GM19438 (cell line): Measurements from ENCODE around the gene PRKCE.

ENCODE experiments used
- ATAC-seq: cut with Tn5 transposase; IDR thresholded peaks from one replicate; pipeline ENCODE4 v1.9.1; 2021; ENCODE audit warnings: low read depth; ENCODE audit not compliant: unreplicated experiment

PRKCE gene

DNA sequence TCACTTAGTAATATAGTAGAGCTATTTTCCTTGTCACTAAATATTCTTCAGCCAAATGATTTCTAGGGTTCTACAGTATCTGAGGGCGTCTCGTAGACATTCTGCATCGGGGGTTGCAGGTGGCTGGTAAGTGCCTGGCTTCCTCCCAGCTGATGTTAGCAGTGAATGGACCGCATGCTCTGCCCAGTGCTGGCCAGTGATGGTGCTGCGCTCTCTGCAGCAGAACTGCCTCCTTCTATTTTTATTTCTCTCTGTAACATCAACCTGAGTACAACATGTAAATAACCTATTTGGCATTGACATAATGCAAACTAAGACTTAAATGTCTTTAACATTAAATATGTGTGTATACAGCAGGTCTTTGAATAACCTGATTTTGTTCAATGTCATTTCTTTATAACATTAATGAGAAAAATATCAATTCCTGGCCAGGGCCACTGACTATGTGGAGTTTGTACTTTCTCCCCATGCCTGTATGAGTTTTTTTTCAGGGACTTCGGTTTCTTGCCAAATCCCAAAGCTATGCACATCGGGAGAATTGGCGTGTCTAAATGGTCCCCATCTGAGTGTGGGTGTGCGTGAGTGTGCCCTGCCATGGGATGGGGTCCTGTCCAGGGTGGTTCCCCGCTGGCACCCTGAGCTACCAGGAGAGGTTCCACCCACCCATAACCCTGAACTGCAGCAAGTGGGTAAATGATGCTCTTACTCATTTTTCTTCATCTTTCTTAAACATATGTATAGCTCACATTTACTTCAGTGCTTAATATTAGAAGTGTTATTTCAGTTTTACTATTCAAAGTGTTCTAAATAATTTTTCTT is 367.5 kb downstream of the PRKCE start:
- ATAC-seq = no peak

DNA sequence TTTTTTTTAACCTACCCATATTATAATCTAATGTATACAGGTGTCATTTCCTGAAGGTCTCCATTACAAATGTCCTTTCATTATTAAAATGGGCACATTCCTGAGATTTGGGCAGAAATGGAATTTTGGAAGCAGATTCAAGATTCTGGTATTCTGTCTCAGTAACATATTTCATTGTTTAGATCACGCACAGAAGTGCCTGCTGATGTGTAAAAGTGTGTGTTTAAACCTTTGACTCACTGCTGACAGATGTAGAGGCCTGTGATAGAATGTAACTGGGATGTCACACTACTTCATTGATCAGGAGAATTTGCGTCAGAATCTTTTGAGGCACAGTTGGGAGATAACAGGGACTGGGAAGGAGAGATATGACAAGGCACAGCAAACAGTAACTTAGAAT is 368.9 kb downstream of the PRKCE start:
- ATAC-seq = no peak

DNA sequence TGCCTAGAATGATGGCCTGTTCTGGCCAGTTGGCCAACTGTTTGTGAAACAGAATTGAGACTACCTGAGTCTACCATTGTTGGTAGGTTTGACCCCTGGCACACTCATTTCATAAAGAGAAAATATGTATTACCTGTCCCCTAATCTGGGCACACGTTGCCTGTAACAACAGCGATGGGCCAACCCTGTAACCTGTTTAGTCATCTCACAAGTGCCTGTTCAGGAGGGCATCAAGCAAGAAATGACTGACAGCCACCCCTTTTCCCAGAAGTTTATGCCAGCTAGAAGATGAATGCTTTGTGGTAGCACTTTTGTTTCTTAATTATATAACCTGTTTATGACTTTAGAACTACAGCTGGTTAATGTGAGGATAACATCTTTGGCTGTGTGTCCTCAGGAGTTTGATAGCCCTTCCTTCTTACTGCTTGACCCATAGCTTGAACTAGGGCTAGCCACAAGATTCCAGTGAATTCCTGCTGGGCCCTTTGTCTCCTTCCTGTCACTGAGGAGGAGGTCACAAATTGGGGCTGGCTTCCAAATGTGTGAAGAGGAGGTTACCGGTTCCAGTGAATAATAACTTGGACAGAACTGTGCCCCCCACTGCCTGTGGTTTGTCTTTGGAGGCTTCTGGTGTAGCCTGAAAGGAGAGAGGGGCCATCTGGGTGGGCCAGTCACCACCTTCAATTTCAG is 371.8 kb downstream of the PRKCE start:
- no peak for ATAC-seq

DNA sequence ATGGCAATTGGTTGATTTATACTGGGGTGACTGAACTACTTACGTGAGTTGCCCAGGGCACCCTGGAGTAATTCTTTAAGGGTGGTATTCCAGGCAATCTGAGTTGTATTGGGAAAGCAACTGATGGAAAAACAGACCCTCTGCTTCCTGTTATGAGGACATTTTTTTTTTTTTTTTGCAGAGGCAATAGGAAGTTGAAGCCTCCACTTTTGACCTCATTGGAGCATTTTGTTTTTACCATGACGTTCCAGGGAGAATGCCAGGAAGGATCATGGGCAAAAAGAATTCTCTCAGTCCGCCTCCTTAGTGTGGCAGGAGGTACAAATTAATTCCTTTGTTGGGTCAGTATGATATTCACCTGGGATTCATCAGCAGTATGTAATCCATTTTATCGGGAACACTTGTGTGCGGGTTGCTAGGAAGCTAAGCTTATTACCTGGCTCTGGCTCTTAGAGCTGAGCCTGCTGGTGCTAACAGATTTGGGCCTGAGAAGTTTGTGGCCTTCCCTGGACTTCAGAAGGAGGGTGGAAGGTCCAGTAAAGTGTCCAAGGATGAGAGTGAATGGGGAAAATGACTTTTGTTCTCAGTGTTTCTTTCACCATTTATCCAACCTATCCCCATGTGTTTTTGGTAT is 372.8 kb downstream of the PRKCE start:
- ATAC-seq = no peak

DNA sequence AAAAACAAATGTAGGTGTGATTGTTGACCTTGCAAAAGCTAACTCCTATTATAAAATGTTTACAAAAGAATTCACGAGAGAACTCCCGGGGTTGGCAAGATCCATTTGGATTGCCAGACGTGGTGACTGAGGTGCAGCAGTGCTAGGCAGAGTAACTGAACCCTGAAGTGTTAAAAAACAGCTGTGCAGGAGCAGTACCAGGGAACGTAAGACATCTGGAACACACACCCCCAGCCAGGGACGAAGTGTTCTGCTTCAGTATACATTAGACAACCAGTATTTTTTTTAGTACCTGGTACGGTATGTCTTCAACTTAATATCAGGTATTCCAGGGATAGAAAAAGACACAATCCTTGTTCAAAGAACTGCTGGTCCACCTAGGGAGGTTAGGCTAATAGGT is 373.6 kb downstream of the PRKCE start:
- no peak for ATAC-seq

DNA sequence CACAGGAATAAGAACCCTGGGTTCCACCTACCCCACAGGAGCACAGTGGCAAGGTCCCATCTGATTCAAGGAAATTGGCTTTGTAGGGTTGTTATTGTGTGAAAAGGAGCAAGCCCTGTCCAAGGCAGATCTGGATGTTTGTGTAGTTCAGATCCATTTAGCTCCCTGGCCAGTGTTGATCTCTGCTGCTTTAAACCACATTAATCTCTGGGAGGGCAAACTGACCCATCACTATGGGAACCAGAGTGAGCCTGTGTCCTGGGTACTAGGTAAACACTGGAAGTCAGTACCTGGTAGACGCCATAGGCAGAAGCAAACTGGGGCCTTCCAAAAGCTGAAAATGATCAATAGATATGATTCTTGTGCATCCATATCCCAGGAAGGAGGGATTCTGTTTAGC is 374.2 kb downstream of the PRKCE start:
- ATAC-seq = no peak

DNA sequence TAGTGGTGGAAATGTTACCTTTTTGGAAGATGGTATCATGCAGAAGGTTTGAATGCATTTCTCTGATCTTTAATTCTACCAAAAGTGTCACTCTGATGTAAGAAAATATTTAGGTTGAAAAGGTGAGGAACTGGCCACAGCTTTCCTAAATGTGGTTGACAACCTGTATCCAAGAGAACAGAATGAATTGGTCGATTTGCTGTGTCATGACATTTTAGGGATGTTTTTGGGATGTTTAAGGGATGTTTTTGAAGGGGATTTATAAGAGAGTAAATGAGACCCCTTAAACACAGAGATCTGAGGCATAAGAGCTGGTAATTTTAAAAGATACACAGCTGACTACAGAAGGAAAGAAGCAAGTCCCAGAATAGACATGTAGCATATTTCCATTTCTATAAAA is 375.0 kb downstream of the PRKCE start:
- no peak for ATAC-seq

DNA sequence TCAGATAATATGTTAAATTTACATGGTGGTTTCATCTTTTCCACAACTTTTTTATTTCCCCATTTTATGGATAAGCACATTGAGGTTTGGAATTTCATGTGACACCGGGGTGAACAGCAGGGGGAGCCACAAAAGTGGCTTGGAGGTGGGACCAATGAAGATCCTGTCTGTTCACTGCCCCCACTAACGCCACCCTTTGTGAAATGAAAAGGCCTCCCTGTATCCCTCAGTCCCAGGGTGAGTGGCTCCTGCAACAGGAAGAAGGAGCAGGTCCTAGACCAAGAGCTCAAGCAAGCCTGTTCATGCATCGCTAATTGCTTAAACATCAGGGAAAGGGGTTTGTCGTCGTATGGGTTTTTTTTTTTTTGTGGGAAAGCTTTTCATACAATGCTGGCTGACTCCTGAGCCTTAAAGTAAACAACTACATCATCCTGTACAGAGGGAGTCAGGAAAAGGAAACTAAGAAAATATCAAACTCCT is 377.9 kb downstream of the PRKCE start:
- no peak for ATAC-seq

DNA sequence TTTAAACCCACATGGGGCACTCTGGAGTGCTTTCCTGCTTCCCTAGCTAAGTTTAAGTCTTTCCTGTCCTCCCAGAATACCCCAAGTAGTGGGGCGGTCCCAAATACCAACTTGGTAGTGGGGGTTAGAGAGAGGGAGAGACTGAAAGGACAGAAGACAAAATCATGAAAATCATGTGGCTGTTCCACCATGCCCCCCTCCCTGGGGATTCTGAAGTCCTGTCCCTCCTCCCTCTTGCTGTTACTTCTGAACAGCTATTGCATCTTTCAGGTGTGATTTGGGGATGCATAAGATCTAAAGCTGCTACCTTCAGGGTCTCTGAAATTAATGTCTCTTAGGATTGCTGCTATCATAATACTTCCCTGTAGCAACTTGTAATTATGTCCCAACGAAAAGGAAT is 378.9 kb downstream of the PRKCE start:
- no peak for ATAC-seq

DNA sequence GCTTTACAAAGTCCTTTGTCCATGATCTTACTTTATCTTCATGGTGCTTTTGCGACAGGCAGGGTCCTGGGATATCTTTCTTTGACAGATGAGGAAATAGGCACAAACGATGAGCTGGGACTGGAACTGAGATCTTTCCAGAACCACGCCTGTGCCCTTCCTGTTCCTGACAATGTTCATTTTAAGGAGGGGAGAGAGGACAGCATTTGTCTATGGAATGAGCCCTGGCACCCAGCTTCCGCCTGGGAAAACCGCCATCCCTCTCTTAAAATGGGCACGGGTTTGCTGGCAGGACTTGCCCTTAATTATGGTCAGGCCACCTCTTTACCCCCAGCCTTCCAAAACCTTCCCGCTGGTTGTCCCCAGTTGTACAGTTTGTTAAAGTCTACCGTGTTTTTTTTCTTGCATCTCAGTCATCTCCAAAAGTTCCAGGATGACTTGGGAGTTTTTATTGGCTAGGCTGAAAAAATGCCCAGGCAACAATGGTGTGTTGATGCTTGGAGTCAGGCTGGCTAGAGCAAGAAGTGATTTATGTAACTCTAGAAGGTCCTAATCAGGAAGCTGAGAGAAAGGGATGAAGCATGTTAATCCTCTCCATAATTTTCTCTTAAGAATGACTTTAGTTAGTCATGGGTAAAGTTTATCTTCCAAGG is 380.8 kb downstream of the PRKCE start:
- ATAC-seq = no peak

DNA sequence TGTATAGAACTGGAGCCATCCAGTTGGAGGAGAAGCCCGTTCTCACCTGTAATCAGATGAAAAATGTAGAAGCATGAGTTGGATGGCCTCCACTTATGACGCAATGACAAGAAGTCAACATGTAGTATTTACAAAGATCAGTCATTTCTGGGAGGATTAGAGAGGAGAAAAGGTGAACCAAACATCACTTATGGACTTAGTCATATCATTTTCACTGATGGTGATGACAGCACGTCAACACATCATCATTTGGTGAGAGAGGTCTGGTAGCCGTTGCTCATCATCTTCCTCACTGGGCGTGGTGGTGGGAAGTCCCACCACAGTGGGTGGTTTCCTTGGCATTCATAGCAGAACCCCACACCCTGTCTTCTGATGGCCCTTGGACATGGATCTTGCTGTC is 381.5 kb downstream of the PRKCE start:
- ATAC-seq = no peak

DNA sequence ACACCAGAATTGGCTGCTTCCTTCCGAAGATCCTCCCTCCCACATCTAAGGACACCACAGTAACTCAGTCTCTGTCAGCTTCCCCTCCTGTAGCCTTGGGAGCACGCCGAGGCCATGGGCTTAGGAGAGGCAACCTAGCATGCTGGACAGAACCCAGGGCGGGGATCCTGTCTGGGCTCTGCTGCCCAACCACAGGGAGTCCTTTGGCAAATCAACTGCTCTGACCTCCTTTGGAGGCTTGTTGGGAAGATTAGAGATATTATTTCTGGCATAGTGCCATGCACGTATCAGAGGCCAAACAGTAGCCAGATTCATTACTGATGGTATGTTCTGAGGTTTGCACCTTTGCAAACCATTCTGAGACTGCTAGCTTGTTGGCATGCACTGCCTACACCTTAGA is 383.1 kb downstream of the PRKCE start:
- ATAC-seq = no peak

DNA sequence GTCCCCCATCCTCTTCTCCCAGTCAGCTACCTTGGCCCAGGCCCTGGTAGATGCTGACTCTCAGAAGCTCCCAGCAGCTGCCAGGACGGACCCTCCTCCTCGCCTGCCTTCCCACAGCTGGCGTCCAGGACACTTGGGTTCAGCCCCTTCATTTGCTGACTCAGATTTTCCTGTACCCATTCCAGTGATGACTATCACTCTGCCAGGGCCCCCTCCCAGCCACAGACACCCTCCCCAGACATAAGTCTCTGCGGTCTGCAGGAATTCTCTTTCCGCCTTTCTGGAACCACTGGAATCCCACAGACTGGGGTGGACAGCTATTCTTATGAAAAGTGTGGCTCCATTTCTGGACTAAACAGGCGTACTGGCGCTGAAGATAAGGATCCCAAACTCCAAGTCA is 385.5 kb downstream of the PRKCE start:
- no peak for ATAC-seq

DNA sequence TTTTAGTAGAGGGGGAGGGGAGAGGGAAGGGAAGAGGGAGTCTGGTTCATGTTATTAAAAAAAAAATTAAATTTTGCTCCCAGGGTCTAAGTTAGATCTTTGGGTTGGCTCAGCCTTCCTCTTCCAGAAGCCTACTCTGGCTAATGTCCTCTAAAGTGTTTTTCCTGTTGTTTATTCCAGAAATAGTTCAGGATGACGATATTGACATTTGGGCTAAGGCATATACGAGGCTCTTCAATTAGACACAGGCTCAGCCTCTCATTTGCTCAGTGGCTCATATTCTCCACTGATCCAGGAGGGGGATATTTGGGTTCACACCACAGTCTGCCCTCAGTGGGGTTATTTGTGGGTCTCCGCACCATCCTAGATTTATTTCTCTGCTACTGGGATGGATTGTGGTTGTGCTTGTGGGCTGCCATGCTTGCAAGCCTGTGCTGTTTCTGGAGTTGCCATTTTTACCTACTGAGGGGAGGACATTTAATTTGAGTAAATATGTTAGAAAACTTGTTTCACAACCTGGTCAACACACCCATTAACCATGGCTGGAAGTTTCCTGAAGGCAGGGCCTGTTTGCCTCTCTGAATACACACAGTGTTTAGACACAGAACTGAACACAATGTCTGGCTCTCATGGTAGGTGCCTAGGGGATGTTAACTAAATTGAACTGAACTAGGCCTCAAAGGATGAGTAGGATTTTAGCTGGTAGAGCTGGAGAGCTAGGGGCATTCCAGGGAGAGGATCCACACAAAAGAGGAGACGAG is 388.2 kb downstream of the PRKCE start:
- ATAC-seq = no peak

DNA sequence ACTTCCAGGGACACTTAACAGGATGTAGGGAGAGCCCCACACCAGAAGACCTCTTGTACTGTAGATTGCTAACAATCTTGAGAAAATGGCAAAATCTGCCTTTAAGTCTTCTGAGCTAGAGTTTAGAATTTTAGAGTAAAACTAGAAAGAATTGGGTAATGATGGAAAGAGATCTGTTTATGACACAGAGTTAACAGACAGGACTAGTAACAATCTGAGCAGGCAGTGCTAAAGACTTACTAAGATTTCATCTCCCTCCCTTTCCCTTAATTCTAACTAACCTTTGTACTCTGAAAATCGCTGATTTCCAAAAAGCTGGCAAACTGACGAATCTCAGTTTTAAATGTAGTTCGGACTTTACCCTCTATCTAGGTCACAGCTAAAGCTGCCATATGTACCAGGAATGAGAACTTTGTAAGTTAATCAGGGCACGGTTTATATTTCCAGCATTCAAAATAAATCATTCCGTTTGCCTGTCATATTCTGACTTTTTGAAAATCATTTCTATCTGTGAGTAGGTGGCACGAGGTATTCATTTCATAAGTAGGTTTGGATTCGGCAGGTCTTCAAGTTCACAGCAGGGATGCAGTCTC is 389.2 kb downstream of the PRKCE start:
- no peak for ATAC-seq

DNA sequence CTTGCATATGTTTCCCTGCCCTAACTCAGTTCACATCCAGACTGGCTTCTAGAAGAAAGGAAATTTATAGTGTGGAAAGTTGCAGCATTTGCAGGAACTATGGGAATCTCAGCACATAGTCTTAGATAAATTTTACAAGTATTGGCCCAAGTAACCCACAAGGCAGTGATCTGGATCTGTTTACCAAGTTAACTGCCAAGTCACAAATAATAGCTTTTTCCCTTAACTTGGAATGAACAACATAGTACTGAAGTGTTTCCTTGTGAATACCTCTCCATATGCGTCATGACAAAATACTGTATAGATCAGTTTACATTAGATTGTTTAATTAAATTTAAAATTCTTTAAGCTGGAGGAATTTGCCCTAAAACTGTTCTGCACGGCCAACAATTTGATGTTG is 390.0 kb downstream of the PRKCE start:
- no peak for ATAC-seq

DNA sequence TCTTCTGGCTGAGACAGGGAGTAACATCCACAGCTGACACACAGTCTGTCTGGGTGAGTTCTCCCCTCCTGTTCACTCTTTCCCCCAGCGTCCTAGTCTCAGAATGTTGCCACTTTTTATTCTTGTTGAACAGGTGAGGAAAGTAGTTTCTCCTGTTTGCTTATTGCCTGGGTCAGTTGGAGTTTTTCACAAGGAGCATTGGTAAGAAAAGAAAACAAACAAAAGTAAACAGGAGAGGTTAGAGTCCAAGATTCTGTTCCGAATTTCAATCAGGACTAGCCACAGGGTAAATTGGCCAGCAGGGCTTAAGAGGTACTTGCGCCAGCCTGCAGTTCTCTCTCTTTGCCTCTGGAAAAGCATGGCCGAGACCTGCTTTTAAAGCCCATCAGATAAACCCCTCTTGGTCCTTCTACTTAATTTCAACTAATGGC is 390.7 kb downstream of the PRKCE start:
- no peak for ATAC-seq

DNA sequence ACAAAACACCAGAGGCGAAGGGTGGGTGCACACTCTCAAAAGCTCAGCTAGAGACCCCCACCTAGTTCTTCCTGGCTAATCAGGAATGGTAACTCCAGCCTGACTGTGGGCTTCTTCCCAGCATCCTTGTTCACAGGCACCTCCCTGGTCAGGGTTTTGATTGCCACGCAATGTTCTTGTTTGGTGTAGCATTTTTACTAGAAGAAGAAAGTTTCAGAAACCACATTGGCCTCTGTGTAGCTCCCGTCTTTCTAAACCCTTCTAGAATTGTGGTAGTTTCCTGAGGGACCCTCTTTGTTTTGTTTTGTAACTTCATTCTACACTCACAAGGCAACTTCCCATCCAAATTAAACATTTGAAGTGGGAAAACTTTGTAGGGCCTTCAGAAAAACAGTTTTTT is 391.2 kb downstream of the PRKCE start:
- no peak for ATAC-seq

DNA sequence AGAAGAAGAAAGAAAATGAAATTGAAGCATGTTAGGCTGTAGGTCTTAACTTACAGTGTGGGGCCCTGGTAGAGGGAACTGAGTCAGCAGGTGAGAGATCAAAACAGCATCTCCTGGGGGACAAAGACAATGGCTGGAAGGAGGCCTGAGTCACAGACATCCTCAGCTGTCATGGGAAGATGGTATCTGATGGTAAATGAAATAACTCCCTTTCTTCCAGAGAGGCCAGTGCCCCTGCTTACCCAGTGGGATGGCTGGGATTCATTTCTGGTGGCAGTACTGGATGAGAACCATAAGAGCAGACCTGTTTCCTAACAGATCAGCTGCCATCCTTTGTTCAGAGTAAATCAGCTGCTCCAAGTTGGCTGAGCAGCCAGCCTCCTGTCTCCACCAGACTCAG is 394.4 kb downstream of the PRKCE start:
- no peak for ATAC-seq

DNA sequence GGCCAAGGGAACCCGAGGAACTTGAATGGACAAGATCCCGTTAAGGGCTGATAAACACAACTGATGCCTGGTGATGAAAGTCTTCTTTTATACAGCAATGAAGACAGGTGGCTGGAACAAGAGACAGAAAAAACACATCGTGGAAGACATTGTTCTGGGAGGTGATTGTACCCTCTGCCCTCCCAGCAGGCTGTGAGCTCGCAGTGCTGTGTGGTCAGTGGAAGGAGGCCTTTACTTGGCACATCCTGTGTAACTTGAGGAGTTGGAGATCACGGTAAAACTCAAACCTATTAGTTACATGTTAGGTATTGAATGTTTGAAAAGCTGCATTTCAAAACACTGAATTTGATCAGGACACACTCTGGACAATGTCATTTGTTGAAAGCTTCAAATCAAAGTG is 395.8 kb downstream of the PRKCE start:
- no peak for ATAC-seq
